Measurements from ENCODE around the gene C10orf90.

GRCh38 chr10:126704649-126705048 lies 34.2 kb upstream of the C10orf90 start:
- no peak for TF ChIP-seq POLR2A (IDR thresholded peaks at IDR 0.05)
- no peak for TF ChIP-seq CTCF (IDR thresholded peaks at IDR 0.05)

Measured in testis (tissue), 2 donors.